RKO (cell line): ENCODE results near the gene PNKD.
A peak's percentile ranks its signal among the peaks of the same experiment; 100 is the strongest.
"Not testable (repeated sequence)": the region's sequence is repeated elsewhere in the genome, so short reads cannot be mapped to it uniquely, and the experiment has no call there.

Source experiments
- DNase-seq: peaks from one replicate; pipeline ENCODE4 v3.0.0-alpha.2; 2016; ENCODE audit warnings: low spot score

PNKD gene

DNA sequence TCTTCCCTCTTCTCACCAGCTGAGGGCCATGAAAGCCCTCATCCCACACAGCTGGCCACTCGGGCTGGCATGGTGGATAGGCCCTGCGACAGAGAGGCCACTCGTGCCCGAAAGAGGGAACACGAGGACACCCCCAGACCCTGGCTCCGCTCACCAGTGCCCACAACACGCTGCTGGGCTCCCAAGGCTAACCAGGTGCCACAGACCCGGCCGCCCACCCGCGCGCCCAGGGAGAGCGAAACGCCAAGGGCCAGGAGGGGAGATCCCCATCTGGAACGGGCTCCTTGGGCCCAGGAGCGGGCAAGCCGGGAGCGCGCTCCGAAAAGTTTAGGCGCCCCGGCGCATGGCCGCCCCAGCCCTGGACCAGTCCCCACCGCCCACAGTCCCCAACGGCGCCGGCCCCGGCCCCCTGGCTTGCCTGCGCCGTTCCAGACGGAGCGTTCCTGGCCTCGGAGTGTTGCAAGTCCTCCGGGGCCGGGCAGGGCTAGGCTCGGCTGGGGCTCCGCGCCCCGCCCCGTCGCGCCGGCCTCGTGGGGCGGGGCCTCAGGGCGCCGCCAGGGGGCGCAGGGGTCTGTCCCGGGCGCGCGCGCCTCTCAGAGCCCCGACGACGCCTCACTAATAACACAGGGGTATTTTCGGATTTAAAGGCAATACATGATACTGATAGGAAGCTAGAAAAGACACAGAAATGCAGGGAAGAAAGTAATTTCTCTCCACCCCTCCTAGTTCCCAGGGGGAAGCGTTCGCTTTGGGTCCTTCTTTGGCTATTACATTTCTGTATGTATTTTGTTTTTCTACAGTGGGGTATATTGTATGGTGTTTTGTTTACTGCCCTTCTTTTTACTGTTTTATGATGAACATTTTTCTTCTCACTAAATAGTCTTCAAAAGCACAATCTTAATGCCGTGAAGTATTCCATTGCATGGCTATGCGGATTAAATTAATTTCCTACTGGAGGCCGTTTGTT, 22.0 kb downstream of the PNKD start, which contains the start of gene TMBIM1:
TSS of gene TMBIM1 (minus strand) at position 456 of the 967 bp plus-strand sequence. CDS start 10,362 bp downstream, outside the sequence.
- DNase-seq, result peak; percentile 74

DNA sequence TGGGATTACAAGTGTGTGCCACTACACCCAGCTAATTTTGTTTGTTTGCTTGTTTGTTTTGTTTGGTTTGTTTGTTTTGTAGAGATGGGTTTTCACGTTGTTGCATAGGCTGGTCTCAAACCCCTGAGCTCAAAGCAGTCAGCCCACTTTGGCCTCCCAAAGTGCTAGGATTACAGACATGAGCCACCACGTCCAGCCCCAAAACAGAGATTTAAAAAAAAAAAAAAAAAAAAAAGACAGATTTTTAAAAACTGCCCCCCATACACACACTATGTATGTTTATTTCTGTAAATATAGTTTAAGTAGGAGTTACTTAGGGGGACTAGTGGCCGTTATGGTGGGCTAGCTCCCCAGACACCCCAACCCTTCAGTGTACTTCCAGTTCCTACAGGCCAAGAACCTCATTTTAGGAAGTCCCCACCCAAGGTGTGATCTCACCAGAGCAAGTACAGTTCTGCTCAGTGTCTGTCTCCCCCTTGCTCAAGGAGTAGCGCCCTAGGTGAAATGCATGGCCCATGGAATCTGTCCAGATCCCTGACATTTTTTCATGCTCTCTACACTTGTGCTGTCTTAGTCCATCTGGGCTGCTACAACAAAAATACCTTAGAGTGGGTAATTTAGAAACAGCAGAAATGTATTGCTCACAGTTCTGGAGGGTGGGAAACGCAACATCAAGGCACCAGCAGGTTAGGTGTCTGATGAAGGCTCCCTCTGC, 23.6 kb downstream of the PNKD start:
- no peak for DNase-seq

DNA sequence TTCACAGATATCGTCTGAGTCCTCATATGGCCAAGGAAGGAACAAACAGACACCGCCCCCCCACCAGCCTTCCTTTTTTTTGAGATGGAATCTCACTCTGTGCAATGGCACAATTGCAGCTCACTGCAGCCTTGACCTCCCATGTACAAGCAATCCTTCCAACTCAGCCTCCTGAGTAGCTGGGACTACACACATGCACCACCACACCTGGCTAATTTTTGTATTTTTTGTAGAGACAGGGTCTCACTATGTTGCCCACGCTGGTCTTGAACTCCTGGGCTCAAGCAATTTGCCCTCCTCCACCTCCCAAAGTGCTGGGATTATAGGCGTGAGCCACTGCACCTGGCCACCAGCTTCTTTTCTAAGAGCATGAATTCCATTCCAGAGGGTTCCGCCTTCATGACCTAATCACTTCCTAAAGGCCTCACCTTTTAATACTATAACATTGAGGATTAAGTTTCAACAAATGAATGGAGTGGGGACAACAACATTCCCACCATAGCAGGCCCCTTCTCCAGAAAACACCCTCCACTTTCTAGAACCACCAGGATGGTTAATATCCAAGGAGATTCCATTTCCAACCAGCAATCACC, 24.2 kb downstream of the PNKD start:
- no peak for DNase-seq

DNA sequence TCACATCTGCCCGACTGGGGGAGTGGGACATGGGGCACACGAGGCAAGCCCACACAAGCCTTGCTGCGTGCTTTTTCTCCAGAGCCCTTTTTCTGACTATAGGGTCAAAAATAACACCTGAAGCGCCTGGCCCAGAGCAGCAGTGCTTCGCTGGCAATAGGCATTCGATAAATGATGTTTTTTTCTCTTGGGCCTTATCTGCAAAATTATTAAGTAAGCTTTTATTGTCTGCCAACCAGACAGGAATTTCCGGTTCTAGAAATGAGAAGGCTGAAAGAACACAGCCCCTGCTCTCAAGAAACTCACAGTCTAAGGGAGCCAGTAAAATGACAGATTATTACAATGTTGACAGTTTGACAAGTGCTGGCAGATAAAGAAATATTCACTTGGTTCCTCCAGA, 24.7 kb downstream of the PNKD start:
- no peak for DNase-seq

DNA sequence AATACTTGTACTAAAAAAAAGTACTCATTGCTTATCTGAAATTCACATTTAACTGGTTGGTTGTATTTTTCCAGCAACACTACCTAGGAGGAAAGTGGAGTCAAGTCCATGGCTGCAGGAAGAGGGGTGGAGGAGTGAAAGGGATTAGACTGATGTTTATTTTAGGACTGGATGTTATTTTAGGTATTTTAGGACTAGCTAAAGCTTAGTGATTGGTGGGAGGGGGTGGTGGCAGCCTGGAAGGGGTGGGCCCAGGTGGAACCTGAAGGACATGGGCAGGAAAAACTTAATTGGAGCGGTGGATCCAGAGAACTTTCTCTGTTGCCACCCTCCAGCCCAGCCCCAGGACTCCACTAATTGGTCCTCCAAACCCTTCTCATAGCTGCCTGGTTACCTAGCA, 25.9 kb downstream of the PNKD start:
- DNase-seq, result no peak

DNA sequence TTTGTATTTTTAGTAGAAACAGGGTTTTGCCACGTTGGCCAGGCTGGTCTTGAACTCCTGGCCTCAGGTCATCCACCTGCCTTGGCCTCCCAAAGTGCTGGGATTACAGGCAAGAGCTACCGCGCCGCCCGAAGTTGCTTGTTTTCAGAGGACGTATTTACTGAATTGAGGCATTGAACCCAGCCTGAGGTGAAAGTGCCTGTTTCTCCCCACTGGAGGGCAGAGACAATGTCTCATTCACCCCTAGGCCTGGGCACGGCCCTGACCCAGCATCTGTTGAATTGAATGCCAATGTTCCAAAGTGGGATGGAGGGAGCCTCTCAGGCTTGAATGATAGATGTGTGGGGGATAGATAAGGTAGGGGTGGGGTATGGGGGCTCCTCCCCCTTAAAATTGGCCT, 26.5 kb downstream of the PNKD start:
- no peak for DNase-seq

DNA sequence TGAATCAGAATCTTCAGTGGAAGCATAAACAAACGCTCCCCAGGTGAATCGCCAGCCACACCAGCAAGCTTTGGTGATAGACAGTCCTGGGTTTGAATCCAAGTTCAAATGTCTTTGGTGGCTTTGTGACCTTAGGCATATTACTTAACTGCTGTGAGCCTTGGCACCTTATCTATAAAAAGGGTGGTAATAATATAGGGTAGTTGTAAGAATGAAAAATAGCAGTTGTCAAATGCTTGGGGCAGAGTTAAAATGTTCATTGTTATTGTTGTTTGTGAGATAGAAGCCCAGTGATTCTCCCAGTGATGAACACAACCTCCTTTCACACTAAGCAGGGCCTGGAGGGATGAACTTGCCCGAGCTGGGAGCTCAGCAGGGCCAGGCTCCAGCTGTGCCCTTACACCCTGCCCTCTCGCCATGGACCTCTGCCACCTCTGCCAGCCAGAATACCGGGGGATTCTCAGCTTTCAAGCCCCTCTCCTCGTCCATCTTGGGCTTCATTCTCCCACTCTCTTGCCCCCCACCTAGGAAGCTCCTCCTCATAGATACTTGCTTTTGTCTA, 28.1 kb downstream of the PNKD start:
- DNase-seq, result no peak

DNA sequence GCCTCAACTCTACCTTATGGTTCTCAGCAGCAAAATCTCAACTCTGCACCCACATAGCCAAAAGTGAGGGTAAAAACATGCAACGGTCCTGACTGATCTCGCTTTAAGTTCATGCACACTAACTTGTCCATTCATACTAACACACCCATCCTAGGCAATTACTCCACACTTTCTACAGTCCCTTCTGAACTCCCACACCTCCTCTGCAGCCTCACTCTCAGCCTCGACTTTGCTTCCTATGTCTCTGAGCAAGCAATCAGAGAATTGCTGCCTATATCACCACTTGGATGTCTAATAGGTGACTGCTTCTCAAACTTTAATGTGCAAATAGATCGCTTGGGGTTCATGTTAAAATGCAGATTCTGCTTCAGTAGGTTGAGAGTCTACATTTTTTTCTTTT, 29.8 kb downstream of the PNKD start:
- DNase-seq, result no peak

DNA sequence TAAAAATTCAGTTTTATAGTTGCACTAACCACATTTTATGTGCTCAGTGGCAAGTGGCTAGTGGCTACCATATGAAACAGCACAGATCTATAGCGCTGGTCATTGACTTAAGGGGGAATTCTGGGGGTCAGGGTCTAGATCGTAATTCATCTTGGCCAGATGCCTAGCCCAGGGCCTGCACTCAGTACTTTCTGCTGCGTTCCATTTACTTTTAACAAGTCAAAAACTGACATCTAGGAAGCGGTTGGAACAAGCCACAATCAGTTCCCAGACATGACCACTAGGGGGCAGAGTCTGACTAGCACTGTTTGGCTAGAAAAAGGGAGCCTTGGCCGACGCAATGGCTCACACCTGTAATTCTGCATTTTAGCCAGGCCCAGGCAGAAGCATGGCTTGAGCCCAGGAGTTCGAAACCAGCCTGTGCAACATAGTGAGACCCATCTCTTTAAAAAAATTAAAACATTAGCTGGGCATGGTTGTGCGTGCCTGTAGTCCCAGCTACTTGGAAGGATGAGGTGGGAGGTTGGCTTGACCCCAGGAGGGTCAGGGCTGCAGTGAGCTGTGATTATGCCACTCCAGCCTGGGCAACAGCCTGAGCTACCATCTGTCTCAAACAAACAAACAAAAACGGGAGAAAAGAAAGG, 31.0 kb downstream of the PNKD start:
- DNase-seq, result peak; percentile 88

DNA sequence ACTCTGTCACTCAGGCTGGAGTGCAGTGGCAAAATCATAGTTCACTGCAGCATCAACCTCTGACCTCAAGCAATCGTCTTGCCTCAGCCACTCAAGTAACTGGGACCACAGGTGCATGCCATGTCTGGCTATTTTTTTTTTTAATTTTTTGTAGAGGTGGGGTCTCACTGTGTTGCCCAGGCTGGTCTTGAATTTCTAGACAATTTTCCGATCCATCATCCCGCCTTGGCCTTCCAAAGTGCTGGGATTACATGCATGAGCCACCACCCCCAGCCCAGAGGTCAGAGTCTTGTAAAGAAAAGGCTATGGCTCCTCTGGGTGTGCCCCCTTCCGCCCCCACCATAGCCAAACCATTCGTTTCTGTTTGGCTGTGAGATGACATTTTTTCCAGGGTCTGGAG, 35.1 kb downstream of the PNKD start:
- DNase-seq, result no peak

DNA sequence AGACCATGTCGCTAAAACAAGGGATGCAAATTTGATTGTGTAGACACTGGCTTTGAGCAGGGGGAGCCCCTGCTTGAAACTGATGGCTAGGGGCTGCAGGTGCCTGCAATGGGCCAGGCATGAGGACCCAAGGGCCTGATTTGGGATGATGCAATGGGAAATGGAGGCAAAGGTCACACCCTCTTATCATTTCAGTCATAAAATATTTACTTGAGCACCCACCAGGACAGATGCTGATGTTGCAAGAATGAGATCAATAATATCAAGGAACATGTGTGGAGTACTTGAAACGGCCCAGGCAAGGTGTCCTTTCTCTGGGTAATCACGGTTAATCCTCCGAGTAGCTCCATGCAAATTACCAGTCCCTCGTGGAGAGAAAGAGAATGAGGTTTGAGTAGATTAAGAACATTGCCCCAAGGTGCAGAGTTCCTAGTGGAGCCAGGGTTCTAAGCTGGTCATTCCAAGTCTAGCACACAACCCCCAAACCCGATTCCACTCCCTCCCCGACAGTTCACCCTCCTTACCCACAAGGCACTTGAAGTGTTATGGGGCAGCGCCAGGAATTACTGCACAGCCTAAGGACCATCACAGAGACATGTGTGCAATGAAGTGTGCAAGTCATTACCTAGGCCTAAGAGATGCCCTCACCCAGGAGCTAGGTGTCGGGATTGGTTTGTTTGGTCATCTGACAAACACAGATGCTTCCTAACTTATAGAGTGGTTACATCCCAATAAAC, 36.0 kb downstream of the PNKD start:
- DNase-seq, result no peak

DNA sequence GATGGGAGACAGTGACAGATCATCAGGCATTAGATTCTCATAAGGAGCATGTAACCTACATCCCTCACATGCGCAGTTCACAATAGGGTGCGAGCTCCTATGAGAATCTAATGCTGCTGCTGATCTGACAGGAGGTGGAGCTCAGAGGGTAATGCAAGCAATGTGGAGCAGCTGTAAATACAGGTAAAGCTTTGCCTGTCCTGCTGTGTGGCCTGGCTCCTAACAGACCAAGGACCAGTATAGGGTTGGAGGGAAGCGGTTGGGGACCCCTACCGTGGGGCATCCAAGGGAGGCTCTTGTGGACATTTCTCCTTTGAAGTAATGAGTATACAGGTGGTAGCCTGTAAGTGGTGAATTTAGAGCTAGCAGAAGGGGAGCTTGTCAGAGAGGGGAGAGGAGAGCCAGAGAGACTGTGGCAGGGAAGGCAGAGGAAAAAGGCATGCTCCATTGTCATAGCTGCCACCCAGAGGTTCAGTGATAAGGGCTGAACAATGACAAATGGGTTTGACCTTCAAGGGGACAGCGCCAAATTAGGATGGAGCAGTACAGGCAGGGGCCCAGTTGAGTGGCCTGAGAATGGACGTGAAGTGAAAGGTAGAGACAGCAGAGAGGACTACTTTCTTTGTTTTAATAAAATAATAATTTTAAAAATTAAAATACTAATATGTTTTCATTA, 37.2 kb downstream of the PNKD start:
- DNase-seq, result no peak

DNA sequence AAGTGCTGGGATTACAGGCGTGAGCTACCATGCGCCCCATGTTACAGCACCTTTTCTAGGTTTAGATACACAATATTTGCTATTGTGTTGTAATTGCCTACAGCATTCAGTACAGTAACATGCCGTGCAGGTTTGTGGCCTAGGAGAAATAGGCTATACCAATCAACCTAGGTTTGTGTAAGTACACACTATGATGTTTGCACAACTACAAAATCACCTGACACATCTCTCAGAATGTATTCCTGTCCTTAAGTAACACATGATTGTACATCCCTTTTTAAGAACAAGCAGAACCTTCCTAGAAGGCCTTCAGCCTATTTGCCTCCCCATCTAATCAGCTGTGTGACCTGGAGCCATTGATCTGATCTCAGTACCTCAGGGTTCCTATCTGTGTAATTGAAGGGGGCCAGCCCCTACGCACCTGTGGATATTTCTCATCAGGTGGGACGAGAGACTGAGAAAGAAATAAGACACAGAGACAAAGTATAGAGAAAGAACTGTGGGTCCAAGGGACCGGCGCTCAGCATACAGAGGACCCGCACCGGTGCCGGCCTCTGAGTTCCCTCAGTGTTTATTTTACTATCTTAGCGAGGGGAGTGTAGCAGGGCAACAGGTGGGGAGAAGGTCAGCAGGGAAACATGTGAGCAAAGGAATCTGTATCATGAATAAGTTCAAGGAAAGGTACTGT, 40.7 kb downstream of the PNKD start:
- no peak for DNase-seq

DNA sequence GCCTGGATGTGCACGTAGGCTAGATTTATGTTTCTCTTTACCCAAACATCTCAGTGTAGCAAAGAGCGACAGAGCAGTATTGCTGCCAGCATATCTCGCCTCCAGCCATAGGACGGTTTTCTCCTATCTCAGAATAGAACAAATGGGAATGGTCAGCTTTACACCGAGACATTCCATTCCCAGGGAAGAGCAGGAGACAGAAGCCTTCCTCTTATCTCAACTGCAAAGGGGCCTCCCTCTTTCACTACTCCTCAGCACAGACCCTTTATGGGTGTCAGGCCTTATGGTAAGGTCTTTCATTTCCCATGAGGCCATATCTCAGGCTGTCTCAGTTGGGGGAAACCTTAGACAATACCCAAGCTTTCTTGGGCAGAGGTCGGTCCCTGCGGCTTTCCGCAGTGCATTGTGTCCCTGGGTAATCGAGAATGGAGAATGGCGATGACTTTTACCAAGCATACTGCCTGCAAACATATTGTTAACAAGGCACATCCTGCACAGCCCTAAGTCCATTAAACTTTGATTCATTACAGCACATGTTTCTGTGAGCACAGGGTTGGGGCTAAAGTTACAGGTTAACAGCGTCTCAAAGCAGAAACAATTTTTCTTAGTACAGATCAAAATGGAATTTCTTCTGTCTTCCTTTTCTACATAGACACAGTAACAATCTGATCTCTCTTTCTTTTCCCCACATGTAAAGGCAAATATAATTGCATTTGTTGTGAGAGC, 41.4 kb downstream of the PNKD start:
- not testable (repeated sequence) for DNase-seq

DNA sequence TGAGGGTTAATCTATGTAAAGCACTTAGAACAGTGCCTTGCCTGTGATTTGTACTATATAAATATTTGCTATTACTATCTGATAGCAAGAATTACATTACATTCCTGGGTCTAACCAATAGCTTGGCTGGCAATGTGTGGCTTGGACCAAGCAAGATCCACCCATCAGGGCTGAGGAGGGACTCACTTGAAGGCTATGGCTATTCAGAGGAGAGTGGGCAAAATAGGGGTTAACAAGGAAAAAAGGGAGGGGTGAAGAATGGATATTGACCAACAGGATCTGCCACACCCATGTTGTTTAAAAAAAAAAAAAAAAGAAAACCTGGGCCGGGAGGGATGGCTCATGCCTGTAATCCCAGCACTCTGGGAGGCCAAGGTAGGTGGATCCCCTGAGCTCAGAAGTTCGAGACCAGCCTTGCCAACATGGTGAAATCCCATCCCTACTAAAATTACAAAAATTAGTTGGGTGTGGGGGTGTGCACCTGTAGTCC, 42.0 kb downstream of the PNKD start:
- no peak for DNase-seq

DNA sequence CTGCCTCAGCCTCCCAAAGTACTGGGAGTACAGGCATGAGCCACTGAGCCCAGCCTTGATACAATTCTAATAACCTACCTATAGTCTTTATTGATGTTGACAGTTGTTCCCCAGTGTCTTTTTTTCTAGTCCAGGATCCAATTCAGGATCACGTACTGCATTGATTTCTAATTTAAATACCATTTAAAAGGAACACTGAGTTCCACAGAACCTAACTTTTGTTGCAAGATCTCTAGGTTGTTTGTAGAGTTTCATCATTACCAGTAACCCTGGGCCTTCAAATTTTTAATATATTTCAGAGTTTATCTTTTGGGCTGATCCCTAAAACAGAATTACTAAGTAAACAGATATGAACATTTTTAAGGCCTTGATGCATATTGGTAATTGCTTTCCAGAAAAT, 43.0 kb downstream of the PNKD start:
- no peak for DNase-seq

DNA sequence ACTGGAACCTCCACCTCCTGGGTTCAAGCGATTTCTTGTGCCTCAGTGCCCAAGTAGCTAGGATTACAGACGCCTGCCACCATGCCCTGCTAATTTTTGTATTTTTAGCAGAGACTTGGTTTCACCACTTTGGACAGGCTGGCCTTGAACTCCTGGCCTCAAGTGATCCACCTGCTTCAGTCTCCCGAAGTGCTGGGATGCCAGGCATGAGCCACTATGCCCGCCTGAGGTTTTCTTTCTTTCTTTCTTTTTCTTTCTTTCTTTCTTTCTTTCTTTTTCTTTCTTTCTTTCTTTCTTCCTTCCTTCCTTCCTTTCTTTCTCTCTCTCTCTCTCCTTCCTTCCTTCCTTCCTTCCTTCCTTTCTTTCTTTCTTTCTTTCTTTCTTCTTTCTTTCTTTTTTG, 44.4 kb downstream of the PNKD start:
- not testable (repeated sequence) for DNase-seq

DNA sequence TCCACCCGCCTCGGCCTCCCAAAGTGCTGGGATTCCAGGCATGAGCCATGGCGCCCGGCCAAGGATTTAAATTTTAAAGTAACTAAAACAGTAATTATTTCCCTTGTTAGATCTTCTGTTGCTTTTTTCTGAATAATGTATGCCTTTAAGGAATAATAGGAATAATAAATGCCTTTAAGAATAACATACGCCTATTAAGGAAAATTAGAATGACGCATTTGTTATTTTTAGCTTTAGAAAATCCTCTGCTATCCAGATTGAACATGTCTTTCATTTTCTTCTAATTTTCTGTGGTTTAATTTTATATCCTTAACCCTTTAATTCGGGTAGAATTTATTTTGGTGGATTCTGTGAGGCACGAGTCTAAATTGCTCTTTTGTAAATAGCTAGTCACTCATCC, 45.1 kb downstream of the PNKD start:
- DNase-seq, result no peak

DNA sequence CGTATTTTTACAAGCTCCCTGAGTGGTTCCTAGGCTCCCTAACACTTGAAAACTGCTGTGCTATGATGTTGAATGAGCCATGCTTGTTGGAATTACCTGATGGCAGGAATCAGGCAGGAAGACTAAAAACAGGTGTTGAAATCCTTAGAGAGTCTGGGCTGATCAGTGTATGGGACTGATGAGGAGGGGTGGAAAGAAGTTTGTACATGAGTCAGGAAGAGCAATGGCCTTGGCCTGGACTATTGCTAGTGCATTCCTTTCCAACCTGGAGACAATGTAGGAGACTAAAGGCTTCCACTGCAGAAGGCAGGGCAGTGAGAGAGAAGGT, 46.9 kb downstream of the PNKD start:
- DNase-seq, result no peak
